NCI-H2081 (cell line): ENCODE results near the gene MINK1.
"Not testable (repeated sequence)": the region's sequence is repeated elsewhere in the genome, so short reads cannot be mapped to it uniquely, and the experiment has no call there.

ENCODE experiments used
- DNase-seq, 2 experiments: peaks; one replicate each; lab custom pipeline; 2025; lab: John Stamatoyannopoulos, UW

The MINK1 gene

GRCh38 chr17:4846635-4847390, 13.7 kb downstream of the MINK1 start:
- DNase-seq: no peak

GRCh38 chr17:4849011-4849536, 15.9 kb downstream of the MINK1 start:
- no peak for DNase-seq

- DNase-seq: no peak
Observed at GRCh38 chr17:4850246-4850645, 17.1 kb downstream of the MINK1 start.

GRCh38 chr17:4851084-4851483, 17.9 kb downstream of the MINK1 start:
- DNase-seq: no peak

- no peak for DNase-seq
Observed at GRCh38 chr17:4852567-4853207, 19.5 kb downstream of the MINK1 start.

GRCh38 chr17:4853208-4853671, 20.1 kb downstream of the MINK1 start:
- DNase-seq: no peak

GRCh38 chr17:4854111-4854681, 21.1 kb downstream of the MINK1 start:
- no peak for DNase-seq

GRCh38 chr17:4856271-4856936, 23.3 kb downstream of the MINK1 start:
- DNase-seq: no peak

GRCh38 chr17:4856937-4857314, 23.8 kb downstream of the MINK1 start:
- DNase-seq: no peak

- DNase-seq: not testable (repeated sequence)
Observed at GRCh38 chr17:4857347-4857746, 24.2 kb downstream of the MINK1 start.

- no peak for DNase-seq
Observed at GRCh38 chr17:4858068-4858881, 25.1 kb downstream of the MINK1 start.

GRCh38 chr17:4858882-4859260, 25.7 kb downstream of the MINK1 start:
- no peak for DNase-seq

- no peak for DNase-seq
Observed at GRCh38 chr17:4859816-4860625, 26.9 kb downstream of the MINK1 start.

- no peak for DNase-seq
Observed at GRCh38 chr17:4860651-4861050, 27.5 kb downstream of the MINK1 start.

- DNase-seq: no peak
Observed at GRCh38 chr17:4861052-4861451, 27.9 kb downstream of the MINK1 start.

- DNase-seq: no peak
Observed at GRCh38 chr17:4862720-4863119, 29.6 kb downstream of the MINK1 start.

- DNase-seq: no peak
Observed at GRCh38 chr17:4863321-4863720, 30.2 kb downstream of the MINK1 start.

GRCh38 chr17:4867535-4867934, 34.4 kb downstream of the MINK1 start:
- not testable (repeated sequence) for DNase-seq

GRCh38 chr17:4869058-4869998, 36.2 kb downstream of the MINK1 start:
- DNase-seq: not testable (repeated sequence)

- DNase-seq: no peak
Observed at GRCh38 chr17:4870855-4871254, 37.7 kb downstream of the MINK1 start.
